RWPE2 (cell line): ENCODE data around the gene SMAD3.

Experiments
- ATAC-seq: fragments of 200-7000 bp; cut with Tn5 transposase; 3 replicates; pipeline ENCODE4 v1.9.1; 2021; ENCODE audit warnings: low read depth
- DNase-seq: peaks from one replicate; pipeline ENCODE4 v3.0.0-alpha.2; 2020; ENCODE audit warnings: low spot score
- H3K27ac ChIP-seq: fragments of 450-650 bp; 2 replicates; pipeline ENCODE4 v1.5.1; 2017; ENCODE audit warnings: mild to moderate bottlenecking; ENCODE audit not compliant: poor library complexity, severe bottlenecking
- H3K27me3 ChIP-seq: fragments of 250-450 bp; sonication (Bioruptor Pico); 2 replicates; pipeline ENCODE4 v1.5.1; 2021; ENCODE audit warnings: mild to moderate bottlenecking, moderate library complexity; ENCODE audit not compliant: insufficient read depth, poor library complexity, severe bottlenecking
- H3K36me3 ChIP-seq: fragments of 250-450 bp; sonication (Bioruptor Pico); 2 replicates; pipeline ENCODE4 v1.5.1; 2020; ENCODE audit warnings: low read depth, mild to moderate bottlenecking, moderate library complexity
- H3K4me1 ChIP-seq: fragments of 250-450 bp; sonication (Bioruptor Pico); 2 replicates; pipeline ENCODE4 v1.5.1; 2021; ENCODE audit warnings: mild to moderate bottlenecking, moderate library complexity; ENCODE audit not compliant: insufficient read depth, poor library complexity, severe bottlenecking
- H3K4me3 ChIP-seq: fragments of 250-450 bp; sonication (Bioruptor Pico); 2 replicates; pipeline ENCODE4 v1.5.1; 2021; ENCODE audit warnings: mild to moderate bottlenecking, moderate library complexity; ENCODE audit not compliant: severe bottlenecking
- H3K9me3 ChIP-seq: fragments of 250-450 bp; sonication (Bioruptor Pico); 2 replicates; pipeline ENCODE4 v1.5.1; 2021; ENCODE audit warnings: mild to moderate bottlenecking, moderate library complexity; ENCODE audit not compliant: severe bottlenecking
- CTCF ChIP-seq: fragments of 450-650 bp; IDR thresholded peaks from one replicate; pipeline ENCODE4 v1.5.1; 2017; ENCODE audit warnings: mild to moderate bottlenecking, moderate library complexity; ENCODE audit not compliant: poor library complexity, severe bottlenecking

Gene SMAD3

DNA sequence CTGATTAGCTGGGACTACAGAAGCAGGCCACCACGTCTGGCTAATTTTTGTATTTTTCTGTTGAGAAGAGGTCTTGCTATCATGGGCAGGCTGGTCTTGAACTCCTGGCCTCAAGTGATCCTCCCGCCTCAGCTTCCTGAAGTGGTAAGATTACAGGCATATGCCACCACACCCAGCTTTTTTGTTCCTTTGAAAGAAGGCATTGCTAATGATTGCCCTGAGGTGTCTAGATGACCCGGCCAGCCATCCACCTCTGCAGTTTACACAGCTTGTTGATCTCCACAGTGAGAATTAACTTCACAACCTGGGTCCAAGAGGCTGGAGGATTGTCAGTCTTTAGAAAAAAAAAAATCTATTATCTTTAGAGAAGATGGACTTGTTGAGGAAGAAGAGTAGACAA lies 58.7 kb downstream of the SMAD3 start:
- Histone ChIP-seq H3K36me3 (peaks cover 19% of the 10 kb centered on the region), H3K4me1 (peaks cover 87% of the 10 kb centered on the region), H3K27me3 (no peaks in the 10 kb centered on the region), H3K27ac (peak overlapping the region; percentile 97), H3K4me3 (no peak overlapping the region), H3K9me3 (no peaks in the 10 kb centered on the region)
- ATAC-seq (no peak), DNase-seq (no peak)
- TF ChIP-seq CTCF: no peak

DNA sequence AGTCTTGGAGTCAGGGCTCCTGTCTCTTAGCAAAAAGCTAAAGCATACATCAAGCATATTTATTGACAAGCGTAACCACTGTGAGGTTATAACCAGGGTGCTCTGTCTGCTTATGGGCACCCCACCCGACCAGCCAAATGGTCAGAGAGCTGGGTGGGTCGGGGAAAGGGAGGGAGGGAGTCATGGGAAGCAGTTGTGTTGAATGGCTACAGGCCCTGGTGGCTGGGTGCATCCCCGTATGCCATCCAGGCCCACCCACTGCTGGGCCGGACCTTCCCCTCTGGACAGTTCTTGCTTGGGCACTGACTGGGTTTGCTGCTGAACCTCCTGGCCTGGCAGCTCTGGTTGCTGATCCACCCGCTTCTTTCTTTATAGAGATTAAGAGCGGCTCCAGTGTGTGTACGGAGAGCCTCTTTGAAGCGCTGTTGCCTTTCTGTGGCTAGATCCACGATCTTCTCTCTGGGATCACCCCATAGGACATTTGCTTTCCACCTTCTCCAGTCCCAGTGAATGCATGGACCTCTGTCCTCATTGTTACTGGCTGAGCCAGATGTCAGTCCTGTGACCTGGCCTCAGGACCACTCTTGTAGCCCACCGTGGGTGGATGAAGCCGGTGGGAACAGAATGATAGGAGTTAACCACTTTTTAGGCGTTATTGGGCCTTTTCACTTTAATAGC lies 59.6 kb downstream of the SMAD3 start:
- no peak for TF ChIP-seq CTCF
- peak; percentile 9 for ATAC-seq
- H3K36me3 ChIP-seq: peaks cover 29% of the 10 kb centered on the region
- peaks cover 78% of the 10 kb centered on the region for H3K4me1 ChIP-seq
- no peaks in the 10 kb centered on the region for H3K27me3 ChIP-seq
- no peak for DNase-seq
- H3K4me3 ChIP-seq: no peak overlapping the region
- H3K27ac ChIP-seq: peak overlapping the region; percentile 97
- H3K9me3 ChIP-seq: no peaks in the 10 kb centered on the region

DNA sequence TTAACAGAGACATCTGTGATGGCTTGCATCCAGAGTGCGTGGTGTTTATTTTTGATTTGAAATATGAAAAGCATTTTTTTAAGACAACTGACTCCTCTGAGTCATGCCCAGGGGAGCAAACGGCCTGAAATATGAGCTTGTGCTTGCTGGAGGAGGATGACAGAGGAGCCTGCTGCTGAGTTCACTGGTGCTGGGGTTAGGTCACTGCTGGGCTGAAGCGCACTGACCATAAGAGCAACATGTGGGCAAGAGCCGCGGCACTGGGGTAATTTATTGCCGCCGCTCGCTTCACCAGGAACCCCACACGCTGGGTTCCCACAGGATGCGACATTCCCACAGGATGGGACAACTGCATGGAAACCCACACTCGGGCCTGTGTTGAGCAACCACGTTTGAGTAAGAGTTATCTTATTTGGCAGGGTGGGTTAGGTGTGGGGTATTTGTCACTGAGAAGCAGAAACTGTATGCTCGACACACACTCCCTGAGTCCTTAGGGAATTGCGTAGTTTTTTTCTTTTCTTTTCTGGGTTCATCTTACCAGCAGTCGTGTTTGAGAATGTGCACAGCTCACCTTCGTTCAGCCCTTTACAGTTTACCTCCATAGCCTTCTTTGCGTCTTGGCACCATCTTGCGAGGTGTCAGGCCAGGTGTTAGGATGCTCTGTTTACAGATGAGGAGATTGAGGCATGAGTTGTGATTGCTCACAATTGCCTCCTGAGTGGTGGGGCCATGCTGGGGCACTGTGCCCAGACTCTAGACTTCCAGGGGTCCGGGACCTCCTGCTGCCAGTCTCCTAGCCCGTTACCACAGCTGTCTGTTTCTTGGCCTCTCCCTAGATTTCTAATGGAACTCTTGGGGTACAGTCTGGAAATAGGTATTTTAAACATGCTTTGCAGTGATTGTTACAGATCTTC lies 60.4 kb downstream of the SMAD3 start:
- TF ChIP-seq CTCF: no peak
- H3K27me3 ChIP-seq: no peaks in the 10 kb centered on the region
- DNase-seq (peak; percentile 98), ATAC-seq (peak; percentile 67)
- H3K36me3 ChIP-seq: peaks cover 35% of the 10 kb centered on the region
- peak overlapping the region; percentile 97 for H3K27ac ChIP-seq
- H3K4me3 ChIP-seq: peak overlapping the region; percentile 23
- no peaks in the 10 kb centered on the region for H3K9me3 ChIP-seq
- H3K4me1 ChIP-seq: peaks cover 70% of the 10 kb centered on the region

DNA sequence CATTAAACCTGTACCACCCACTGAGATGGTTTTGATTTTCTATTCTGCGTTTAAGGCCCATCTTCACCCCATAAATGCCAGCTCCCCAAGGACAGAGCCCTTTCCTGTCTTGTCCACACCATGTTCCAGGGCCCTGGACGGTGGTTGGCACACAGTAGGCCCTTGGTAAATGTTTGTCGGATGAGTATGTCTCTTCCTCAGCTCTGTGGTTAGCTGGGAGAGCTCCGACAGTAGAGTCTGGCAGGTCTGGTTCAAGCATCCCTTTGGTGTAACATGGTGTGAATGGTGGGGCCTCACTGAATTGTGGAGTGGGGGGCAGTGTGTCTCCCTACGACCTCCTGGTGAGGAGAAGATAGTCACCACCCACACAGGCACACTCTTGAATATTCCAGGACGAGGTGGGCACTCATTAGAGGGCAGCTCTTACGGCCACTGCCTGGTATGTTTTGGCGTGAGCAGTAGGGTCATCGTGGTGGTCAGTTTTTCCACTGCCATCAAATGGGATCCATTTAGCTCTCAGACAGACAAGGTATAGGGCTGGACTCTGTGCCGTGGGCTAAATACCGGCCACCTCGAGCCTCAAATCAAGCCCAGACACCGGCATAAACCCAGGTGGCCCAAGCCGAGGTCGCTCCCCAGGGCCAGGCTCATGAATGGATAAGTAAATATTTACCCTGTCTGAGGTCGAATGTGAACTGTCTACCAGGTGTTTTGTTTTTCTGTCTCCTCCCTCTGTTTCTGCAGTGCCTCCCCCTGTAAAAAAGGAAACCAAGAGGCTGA lies 61.3 kb downstream of the SMAD3 start:
- Histone ChIP-seq H3K4me3 (peak overlapping the region; percentile 23), H3K27ac (peak overlapping the region; percentile 97), H3K4me1 (peaks cover 61% of the 10 kb centered on the region), H3K9me3 (no peaks in the 10 kb centered on the region), H3K27me3 (no peaks in the 10 kb centered on the region), H3K36me3 (peaks cover 35% of the 10 kb centered on the region)
- ATAC-seq (no peak; the same call in 2 of the 3 replicates), DNase-seq (no peak)
- no peak for TF ChIP-seq CTCF
